Fibroblast of lung (primary cell): ENCODE results near the gene TERT. TPM values are rescaled to one million over a fixed set of nuclear protein-coding genes. Genes with fewer than 3 reads are reported as not detected.
"Not testable (repeated sequence)": the region's sequence is repeated elsewhere in the genome, so short reads cannot be mapped to it uniquely, and the experiment has no call there.

Experiments used
- DNase-seq, 2 donors: peaks; one replicate each; pipeline versions ENCODE4 v3.0.0 to v3.0.0-alpha.2; 2010; ENCODE audit warnings: low read depth in 2 of 2
- H2AFZ ChIP-seq: 2 replicates; pipeline ENCODE4 v1.5.1; 2012; ENCODE audit warnings: low read length, control low read depth, inconsistent platforms
- H3K27ac ChIP-seq: 2 replicates; pipeline ENCODE4 v1.5.1; 2011; ENCODE audit warnings: low read length, control low read depth; ENCODE audit not compliant: insufficient read depth
- H3K27me3 ChIP-seq: 2 replicates; pipeline ENCODE4 v1.5.1; 2011; ENCODE audit warnings: mild to moderate bottlenecking, low read length; ENCODE audit not compliant: control insufficient read depth, insufficient read depth
- H3K36me3 ChIP-seq: 2 replicates; pipeline ENCODE4 v1.5.1; 2011; ENCODE audit warnings: low read length; ENCODE audit not compliant: control insufficient read depth, insufficient read depth
- H3K4me1 ChIP-seq: 2 replicates; pipeline ENCODE4 v1.5.1; 2011; ENCODE audit warnings: low read length; ENCODE audit not compliant: control insufficient read depth, insufficient read depth; ENCODE audit errors: extremely low read depth
- H3K4me2 ChIP-seq: 2 replicates; pipeline ENCODE4 v1.5.1; 2011; ENCODE audit warnings: low read length, control low read depth; ENCODE audit not compliant: insufficient read depth; ENCODE audit errors: extremely low read depth
- H3K4me3 ChIP-seq, 4 experiments: fragments of 200-600 bp in 1 of 4; sonication (generic) in 1 of 4; replicated peaks in 1 of 4; 2 replicates each; pipeline ENCODE4 v1.5.1; 2011 to 2016; ENCODE audit warnings: low read length in 4 of 4, low read depth in 3 of 4, mild to moderate bottlenecking in 3 of 4, control low read depth in 2 of 4, inconsistent platforms in 1 of 4, mixed read lengths in 1 of 4; ENCODE audit not compliant: insufficient read depth in 1 of 4; ENCODE audit errors: control extremely low read depth in 1 of 4
- H3K79me2 ChIP-seq: 2 replicates; pipeline ENCODE4 v1.5.1; 2012; ENCODE audit warnings: mild to moderate bottlenecking, low read length, inconsistent platforms; ENCODE audit not compliant: control insufficient read depth, insufficient read depth
- H3K9ac ChIP-seq: 2 replicates; pipeline ENCODE4 v1.5.1; 2011; ENCODE audit warnings: mild to moderate bottlenecking, low read length, control low read depth; ENCODE audit not compliant: insufficient read depth
- H3K9me3 ChIP-seq: 2 replicates; pipeline ENCODE4 v1.5.1; 2012; ENCODE audit warnings: low read depth, low read length; ENCODE audit not compliant: control insufficient read depth, insufficient read depth
- H4K20me1 ChIP-seq: 2 replicates; pipeline ENCODE4 v1.5.1; 2011; ENCODE audit warnings: low read length; ENCODE audit not compliant: control insufficient read depth, insufficient read depth; ENCODE audit errors: extremely low read depth
- CTCF ChIP-seq, 2 donors: IDR thresholded peaks in 1 of 2; conservative IDR thresholded peaks in 1 of 2; 1 replicate in 1 of 2; 2 replicates in 1 of 2; pipeline ENCODE4 v1.5.1; 2011 to 2012; ENCODE audit warnings: low read length in 2 of 2, control low read depth in 1 of 2, inconsistent platforms in 1 of 2, low read depth in 1 of 2, mild to moderate bottlenecking in 1 of 2
- EZH2 ChIP-seq: IDR thresholded peaks from 2 replicates; pipeline ENCODE4 v1.5.1; 2012; ENCODE audit warnings: low read length, control low read depth, mild to moderate bottlenecking; ENCODE audit errors: missing control alignments
- polyA plus RNA-seq, 2 donors: library from polyadenylated mRNA; depleted of rRNA in 1 of 2; stranded (reverse) in 1 of 2; unstranded in 1 of 2; fragments of >200 nt; gene quantifications; 2 replicates each; pipeline ENCODE4 v1.2.1, GENCODE V29; 2011 to 2012; ENCODE audit warnings: missing spikeins in 1 of 2
- total RNA-seq: library from RNA; depleted of rRNA; stranded (reverse); fragments of >200 nt; gene quantifications from 2 replicates; pipeline ENCODE4 v1.2.1, GENCODE V29; 2014

TERT gene
- total and polyA plus RNA-seq, 2 donors (not counting 1 experiment from before 2014, with no cell fraction given) = not detected

- Histone ChIP-seq H3K9ac (no peak overlapping the region), H3K27ac (no peak overlapping the region), H3K4me1 (no peaks in the 10 kb centered on the region), H3K36me3 (peaks cover 27% of the 10 kb centered on the region), H2AFZ (no peak overlapping the region), H3K4me2 (no peak overlapping the region), H3K9me3 (no peaks in the 10 kb centered on the region), H3K79me2 (no peaks in the 10 kb centered on the region), H3K4me3 (no peak overlapping the region), H3K27me3 (no peaks in the 10 kb centered on the region), H4K20me1 (no peaks in the 10 kb centered on the region)
- no peak for DNase-seq
- TF ChIP-seq EZH2 = no peak
- TF ChIP-seq CTCF (conservative IDR thresholded peaks at IDR 0.05 in 1 of 2, IDR thresholded peaks at IDR 0.05 in 1 of 2; ENCODE audit: low read depth in 1 of 2, low read length in 2 of 2) = no peak
Measured at GRCh38 chr5:1334831-1335539, 40.1 kb upstream of the TERT start.

GRCh38 chr5:1333986-1334385 lies 39.1 kb upstream of the TERT start:
- H3K9ac ChIP-seq = no peak overlapping the region
- no peaks in the 10 kb centered on the region for H3K79me2 ChIP-seq
- DNase-seq = no peak
- no peaks in the 10 kb centered on the region for H4K20me1 ChIP-seq
- no peak overlapping the region for H2AFZ ChIP-seq
- no peak overlapping the region for H3K27ac ChIP-seq
- H3K36me3 ChIP-seq = peaks cover 25% of the 10 kb centered on the region
- H3K27me3 ChIP-seq = no peaks in the 10 kb centered on the region
- no peak overlapping the region for H3K4me2 ChIP-seq
- no peak overlapping the region for H3K4me3 ChIP-seq
- H3K9me3 ChIP-seq = no peaks in the 10 kb centered on the region
- TF ChIP-seq EZH2 = no peak
- no peak for TF ChIP-seq CTCF (conservative IDR thresholded peaks at IDR 0.05 in 1 of 2, IDR thresholded peaks at IDR 0.05 in 1 of 2; ENCODE audit: low read depth in 1 of 2, low read length in 2 of 2)
- H3K4me1 ChIP-seq = peaks cover 2% of the 10 kb centered on the region

GRCh38 chr5:1333286-1333685 lies 38.4 kb upstream of the TERT start:
- H3K27me3 ChIP-seq, H3K4me2 ChIP-seq, H2AFZ ChIP-seq, DNase-seq, H3K4me1 ChIP-seq, H4K20me1 ChIP-seq, H3K9ac ChIP-seq, H3K4me3 ChIP-seq, H3K27ac ChIP-seq, H3K79me2 ChIP-seq, H3K9me3 ChIP-seq: not testable (repeated sequence)
- peaks cover 25% of the 10 kb centered on the region for H3K36me3 ChIP-seq
